ENCODE measurements around the gene ACOT6. TPM values are rescaled to one million over a fixed set of nuclear protein-coding genes. Genes with fewer than 3 reads are reported as not detected.
"Not testable (repeated sequence)": the region's sequence is repeated elsewhere in the genome, so short reads cannot be mapped to it uniquely, and the experiment has no call there.

The ACOT6 gene
- polyA plus RNA-seq (ENCODE audit: insufficient read length in 3 of 3): under 1 TPM; 0.19 to 0.38 (median 0.33) TPM
- long read RNA-seq, donor 1: 0 reads
- long read RNA-seq, donor 2: 0 reads
- long read RNA-seq, donor 3: 0 reads
- long read RNA-seq, donor 4: 0 reads
- long read RNA-seq, donor 5: 0 reads
- long read RNA-seq, donor 6: 0 reads
- long read RNA-seq, donor 7: 0 reads
- long read RNA-seq, donor 8: 0 reads
- long read RNA-seq, donor 9: 0 reads
- long read RNA-seq, donor 10: 0 reads
- long read RNA-seq, donor 11: 0 reads
- long read RNA-seq, donor 12: 0 reads
- long read RNA-seq, donor 13: 0 reads
- long read RNA-seq, donor 14: 0 reads
- long read RNA-seq, donor 15: 0 reads
- long read RNA-seq, donor 16: 0 reads

- peak; percentile 73 for DNase-seq
Measured at GRCh38 chr14:73612339-73613045, at the start of gene ACOT6. Gene ACOT6 (plus strand): TSS chr14:73612517. CDS start chr14:73612572, 55 bp downstream.

GRCh38 chr14:73562696-73563095 is 49.6 kb upstream of the ACOT6 start:
- not testable (repeated sequence) for DNase-seq

- not testable (repeated sequence) for DNase-seq
Measured at GRCh38 chr14:73566431-73566830, 45.9 kb upstream of the ACOT6 start.

DNA sequence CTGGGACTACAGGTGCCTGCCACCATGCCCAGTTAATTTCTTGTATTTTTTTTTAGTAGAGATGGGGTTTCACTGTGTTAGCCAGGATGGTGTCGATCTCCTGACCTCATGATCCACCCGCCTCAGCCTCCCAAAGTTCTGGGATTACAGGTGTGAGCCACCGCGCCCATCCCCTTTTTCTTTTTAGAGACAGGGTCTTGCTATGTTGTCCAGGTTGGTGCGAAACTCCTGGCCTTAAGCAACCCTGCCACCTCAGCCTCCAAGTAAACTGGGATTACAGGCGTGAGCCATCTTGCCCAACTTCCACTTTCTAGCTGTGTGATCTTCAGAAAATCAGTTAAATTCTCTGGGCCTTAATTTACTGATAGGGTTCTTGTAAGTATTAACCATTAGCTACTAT is 45.4 kb upstream of the ACOT6 start:
- DNase-seq: not testable (repeated sequence)

GRCh38 chr14:73567358-73567757 is 45.0 kb upstream of the ACOT6 start:
- no peak for DNase-seq

DNA sequence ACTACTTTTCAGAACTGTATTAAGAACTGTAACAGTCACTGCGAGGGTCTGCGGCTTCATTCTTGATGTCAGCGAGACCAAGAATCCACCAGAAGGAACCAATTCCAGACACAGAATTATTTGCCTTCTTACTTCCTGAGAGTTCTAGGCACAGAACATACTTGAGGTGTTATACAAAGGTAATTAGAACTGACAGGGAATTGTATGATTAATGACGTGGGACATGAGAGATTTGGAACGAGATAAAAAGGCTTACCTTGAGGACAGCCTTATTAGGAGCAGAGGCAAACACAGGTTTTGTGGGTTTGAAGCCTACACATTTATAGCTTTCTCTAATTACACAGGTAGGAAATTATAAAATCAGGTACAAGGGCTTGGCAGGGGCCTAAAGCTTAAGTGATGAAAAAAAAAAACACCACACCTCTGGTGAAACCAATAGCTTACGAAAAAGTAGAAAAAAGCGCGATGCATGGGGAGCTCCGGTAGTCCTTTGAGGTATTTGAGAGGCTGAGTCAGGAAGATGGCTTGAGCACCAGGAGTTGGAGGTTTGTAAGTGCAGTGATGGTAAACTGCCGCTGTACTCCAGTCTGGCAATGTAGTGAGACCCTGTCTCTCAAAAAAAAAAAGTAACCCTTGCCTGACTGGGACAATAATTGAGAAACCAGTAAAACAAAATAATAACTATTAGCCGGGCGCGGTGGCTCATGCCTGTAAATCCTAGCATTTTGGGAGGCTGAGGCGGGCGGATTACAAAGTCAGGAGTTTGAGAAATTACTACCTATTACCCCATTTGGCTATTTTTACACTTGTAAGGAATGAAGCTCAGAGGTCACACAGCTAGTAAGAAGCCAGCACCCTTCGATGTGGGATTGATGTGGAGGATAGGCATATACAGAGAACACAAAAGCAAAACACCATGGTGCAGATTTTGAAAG is 44.1 kb upstream of the ACOT6 start:
- no peak for DNase-seq

DNA sequence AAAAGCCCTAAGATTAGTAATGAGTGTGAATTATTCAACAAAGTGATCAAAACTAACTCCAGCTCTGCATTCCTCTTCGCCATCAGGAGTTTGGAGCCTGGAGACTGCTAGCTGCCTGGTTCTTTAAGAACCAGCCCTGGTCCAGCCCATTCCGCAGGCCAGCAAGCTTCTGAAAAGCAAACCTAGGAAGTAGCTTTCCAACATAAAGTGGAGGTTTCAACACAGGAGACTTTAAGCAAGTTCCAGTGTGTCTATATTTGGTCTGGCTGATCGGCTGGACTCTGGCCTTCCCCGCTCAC is 43.5 kb upstream of the ACOT6 start:
- DNase-seq: not testable (repeated sequence)

- peak; percentile 87 for DNase-seq
Measured at GRCh38 chr14:73569185-73569958, 42.9 kb upstream of the ACOT6 start, which contains the start of gene ACOT2. Gene ACOT2 (plus strand): TSS chr14:73569213. CDS start chr14:73569241, 28 bp downstream.

GRCh38 chr14:73570913-73571312 is 41.4 kb upstream of the ACOT6 start:
- not testable (repeated sequence) for DNase-seq

DNA sequence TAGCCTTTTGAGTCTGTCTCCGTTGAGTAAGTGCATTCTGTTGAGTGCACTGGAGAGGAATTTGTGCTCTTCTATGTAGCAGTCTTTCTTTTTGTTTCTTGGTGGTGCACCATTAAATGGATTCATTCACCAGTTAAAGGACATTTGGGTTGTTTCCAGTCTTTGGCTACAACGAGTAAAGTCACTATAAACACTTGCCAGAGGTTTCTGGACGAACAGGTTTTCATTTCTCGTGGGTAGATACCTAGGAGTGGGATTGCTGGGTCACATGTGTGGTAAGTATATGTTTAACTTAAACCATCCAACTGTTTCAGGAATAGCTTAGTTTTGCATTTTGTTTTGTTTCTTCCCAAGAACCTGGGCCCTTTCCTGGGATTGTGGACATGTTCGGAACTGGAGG is 39.3 kb upstream of the ACOT6 start:
- DNase-seq: peak; percentile 20

DNA sequence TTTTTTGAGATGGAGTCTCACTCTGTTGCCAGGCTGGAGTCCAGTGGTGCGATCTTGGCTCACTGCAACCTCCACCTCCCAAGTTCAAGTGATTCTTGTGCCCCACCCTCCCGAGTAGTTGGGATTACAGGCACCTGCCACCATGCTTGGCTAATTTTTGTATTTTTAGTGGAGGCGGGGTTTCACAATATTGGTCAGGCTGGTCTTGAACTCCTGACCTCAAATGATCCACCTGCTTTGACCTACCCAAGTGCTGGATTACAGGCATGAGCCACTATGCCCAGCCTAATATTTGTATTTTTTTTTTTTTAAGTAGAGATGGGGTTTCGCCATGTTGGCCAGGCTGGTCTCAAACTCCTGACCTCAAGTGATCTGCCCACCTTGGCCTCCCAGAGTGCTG is 38.6 kb upstream of the ACOT6 start:
- not testable (repeated sequence) for DNase-seq

GRCh38 chr14:73574251-73574650 is 38.1 kb upstream of the ACOT6 start:
- DNase-seq: not testable (repeated sequence)

- DNase-seq: no peak
Measured at GRCh38 chr14:73576391-73576790, 35.9 kb upstream of the ACOT6 start.

DNA sequence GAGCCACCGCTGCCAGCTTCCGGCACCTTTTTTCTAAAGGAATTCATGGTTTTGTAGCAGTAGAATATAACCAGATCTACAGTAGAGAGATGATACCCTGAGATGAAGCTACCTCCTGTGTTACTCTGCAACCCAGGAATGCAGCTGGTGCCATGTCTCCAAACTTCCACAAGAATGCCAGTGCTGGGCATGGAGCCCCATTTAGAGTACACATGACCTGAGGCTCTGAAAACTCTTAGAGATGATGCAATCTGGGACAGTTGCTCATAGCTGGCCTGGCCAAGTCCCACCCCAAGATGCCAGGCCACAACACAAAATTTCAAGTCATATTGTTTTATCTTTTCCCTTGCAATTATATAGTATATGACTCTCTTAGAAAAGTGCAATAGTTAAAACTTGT is 35.1 kb upstream of the ACOT6 start:
- DNase-seq: not testable (repeated sequence)

- DNase-seq: not testable (repeated sequence)
Measured at GRCh38 chr14:73582102-73582979, 30.0 kb upstream of the ACOT6 start.

GRCh38 chr14:73588695-73589094 is 23.6 kb upstream of the ACOT6 start:
- DNase-seq: no peak

DNA sequence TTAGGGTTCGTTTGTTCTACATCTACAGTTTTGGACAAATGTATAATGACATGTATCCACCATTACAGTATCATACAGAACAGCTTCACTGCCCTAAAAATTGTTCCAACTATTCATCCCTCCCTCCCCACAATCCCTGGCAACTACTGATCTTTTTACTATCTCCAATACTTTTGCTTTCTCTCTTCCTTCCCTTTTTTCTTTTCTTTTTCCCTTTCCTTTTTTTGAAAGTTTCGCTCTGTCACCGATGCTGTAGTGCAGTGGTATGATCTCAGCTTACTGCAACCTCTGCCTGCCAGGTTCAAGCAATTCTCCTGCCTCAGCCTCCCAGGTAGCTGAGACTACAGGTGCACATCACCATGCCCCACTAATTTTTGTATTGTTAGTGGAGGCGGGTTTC is 23.2 kb upstream of the ACOT6 start:
- no peak for DNase-seq

DNA sequence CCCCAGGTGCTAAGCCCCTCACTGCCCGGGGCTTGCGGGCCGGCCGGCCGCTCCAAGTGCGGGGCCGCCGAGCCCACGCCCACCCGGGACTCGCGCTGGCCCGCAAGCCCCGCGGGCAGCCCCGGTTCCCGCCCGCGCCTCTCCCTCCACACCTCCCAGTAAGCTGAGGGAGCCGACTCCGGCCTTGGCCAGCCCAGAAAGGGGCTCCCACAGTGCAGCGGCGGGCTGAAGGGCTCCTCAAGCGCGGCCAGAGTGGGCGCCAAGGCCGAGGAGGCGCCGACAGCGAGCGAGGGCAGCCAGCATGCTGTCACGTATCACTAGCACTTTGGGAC is 21.7 kb upstream of the ACOT6 start:
- not testable (repeated sequence) for DNase-seq

- no peak for DNase-seq
Measured at GRCh38 chr14:73591690-73592449, 20.4 kb upstream of the ACOT6 start, which contains the start of gene ACOT4. Gene ACOT4 (plus strand): TSS chr14:73591873. CDS start chr14:73591960, 87 bp downstream.

DNA sequence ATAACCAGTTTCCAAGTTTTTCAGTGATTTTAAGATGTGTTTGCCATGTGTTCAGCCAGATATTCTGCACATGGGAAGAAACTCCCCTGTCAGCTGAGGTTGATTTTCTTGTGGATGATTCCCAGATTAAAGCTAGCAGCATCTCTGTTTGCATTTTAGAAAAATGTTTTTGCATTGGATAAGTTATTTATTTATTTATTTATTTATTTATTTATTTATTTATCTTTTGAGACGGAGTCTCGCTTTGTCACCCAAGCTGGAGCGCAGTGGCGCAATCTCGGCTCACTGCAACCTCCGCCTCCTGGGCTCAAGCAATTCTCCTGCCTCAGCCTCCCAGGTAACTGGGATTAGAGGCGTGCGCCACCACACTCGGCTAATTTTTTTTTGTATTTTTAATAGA is 17.8 kb upstream of the ACOT6 start:
- DNase-seq: no peak
